SU-DHL-6 (cell line): ENCODE measurements around the gene PPP1R12A.
"Not testable (repeated sequence)": the region's sequence is repeated elsewhere in the genome, so short reads cannot be mapped to it uniquely, and the experiment has no call there.

Source experiments
- H2AFZ ChIP-seq: fragments of 200-600 bp; sonication (generic); 2 replicates; pipeline ENCODE4 v1.6.1; 2014; ENCODE audit warnings: low read depth, mild to moderate bottlenecking, moderate library complexity, mixed read lengths, antibody characterized with exemption, low read length; ENCODE audit not compliant: severe bottlenecking
- H3F3A ChIP-seq: fragments of 200-600 bp; shearing (Covaris generic); 2 replicates; pipeline ENCODE4 v1.6.0; 2016; ENCODE audit warnings: antibody characterized with exemption, mild to moderate bottlenecking; ENCODE audit not compliant: insufficient read depth
- H3K27ac ChIP-seq: fragments of 200-600 bp; sonication (generic); 2 replicates; pipeline ENCODE4 v1.5.1; 2016; ENCODE audit warnings: low read depth, mild to moderate bottlenecking, low read length, moderate library complexity, mixed read lengths
- H3K27me3 ChIP-seq: fragments of 200-600 bp; sonication (generic), shearing (Covaris generic); 2 replicates; pipeline ENCODE4 v1.6.0; 2014; ENCODE audit warnings: mild to moderate bottlenecking, low read length
- H3K36me3 ChIP-seq: fragments of 200-600 bp; sonication (generic); 2 replicates; pipeline ENCODE4 v1.6.1; 2014; ENCODE audit warnings: mild to moderate bottlenecking, low read length, mixed read lengths
- H3K4me2 ChIP-seq: fragments of 300-600, 200-600 bp; shearing (Covaris generic), sonication (generic); 2 replicates; pipeline ENCODE4 v1.6.0; 2014; ENCODE audit warnings: low read length, low read depth, mild to moderate bottlenecking; ENCODE audit not compliant: poor library complexity, severe bottlenecking
- H3K4me3 ChIP-seq: fragments of 200-600 bp; sonication (generic); 2 replicates; pipeline ENCODE4 v1.5.1; 2014; ENCODE audit warnings: antibody characterized with exemption, low read length, mild to moderate bottlenecking, mixed read lengths; ENCODE audit not compliant: insufficient read depth, poor library complexity, severe bottlenecking
- H3K79me2 ChIP-seq: fragments of 200-600 bp; sonication (generic); 2 replicates; pipeline ENCODE4 v1.6.1; 2014; ENCODE audit warnings: mild to moderate bottlenecking, low read length, moderate library complexity; ENCODE audit not compliant: insufficient read depth
- H3K9ac ChIP-seq: fragments of 200-600 bp; sonication (generic); 2 replicates; pipeline ENCODE4 v1.7.0; 2014; ENCODE audit warnings: mild to moderate bottlenecking, low read length
- H3K9me2 ChIP-seq: fragments of 200-600 bp; sonication (generic); replicated peaks from 2 replicates; pipeline ENCODE4 v1.6.1; 2014; ENCODE audit warnings: low read length; ENCODE audit not compliant: insufficient read depth
- H3K9me3 ChIP-seq: fragments of 200-600 bp; sonication (generic); 2 replicates; pipeline ENCODE4 v1.6.1; 2014; ENCODE audit warnings: low read length, mixed read lengths; ENCODE audit not compliant: insufficient read depth
- H4K20me1 ChIP-seq: fragments of 200-600 bp; sonication (generic); 2 replicates; pipeline ENCODE4 v1.6.1; 2014; ENCODE audit warnings: low read depth, mild to moderate bottlenecking, antibody characterized with exemption, low read length, moderate library complexity, mixed read lengths
- CTCF ChIP-seq: fragments of 200-600 bp; sonication (generic); IDR thresholded peaks from one replicate; pipeline ENCODE4 v1.5.1; 2017; ENCODE audit warnings: antibody characterized with exemption, mild to moderate bottlenecking, low read length, moderate library complexity; ENCODE audit not compliant: insufficient read depth, poor library complexity, severe bottlenecking
- EZH2phosphoT487 ChIP-seq: fragments of 200-600 bp; sonication (generic), shearing (Covaris generic); conservative IDR thresholded peaks from 2 replicates; pipeline ENCODE4 v1.6.1; 2018; ENCODE audit warnings: mild to moderate bottlenecking, antibody characterized with exemption, low read length, moderate library complexity, mixed read lengths

The PPP1R12A gene

GRCh38 chr12:79822475-79822874 lies 112.4 kb downstream of the PPP1R12A start:
- Histone ChIP-seq H3K4me3 (no peak overlapping the region), H3K4me2 (no peak overlapping the region), H3K9me2 (no peaks in the 10 kb centered on the region), H3K36me3 (peaks cover 33% of the 10 kb centered on the region; the same call in 1 of the 2 replicates), H2AFZ (no peak overlapping the region), H4K20me1 (no peaks in the 10 kb centered on the region), H3F3A (no peaks in the 10 kb centered on the region), H3K27me3 (no peaks in the 10 kb centered on the region), H3K9ac (no peak overlapping the region), H3K9me3 (no peaks in the 10 kb centered on the region), H3K27ac (no peak overlapping the region), H3K79me2 (no peaks in the 10 kb centered on the region)
- TF ChIP-seq EZH2phosphoT487 (no peak), CTCF (no peak)

- Histone ChIP-seq H3K9ac (no peak overlapping the region), H3K27me3 (no peaks in the 10 kb centered on the region), H3K9me3 (no peaks in the 10 kb centered on the region), H2AFZ (no peak overlapping the region), H4K20me1 (no peaks in the 10 kb centered on the region), H3K79me2 (no peaks in the 10 kb centered on the region), H3K36me3 (peaks cover 42% of the 10 kb centered on the region; the same call in 1 of the 2 replicates), H3K27ac (no peak overlapping the region), H3K4me2 (no peak overlapping the region), H3K9me2 (no peaks in the 10 kb centered on the region), H3K4me3 (no peak overlapping the region), H3F3A (no peaks in the 10 kb centered on the region)
- TF ChIP-seq CTCF (no peak), EZH2phosphoT487 (no peak)
Measured at GRCh38 chr12:79818856-79819255, 116.0 kb downstream of the PPP1R12A start.

- H3K9me3 ChIP-seq, H3K4me2 ChIP-seq, H3K9me2 ChIP-seq, H3K27me3 ChIP-seq, H3K9ac ChIP-seq, H2AFZ ChIP-seq, H3K27ac ChIP-seq, H4K20me1 ChIP-seq, H3K4me3 ChIP-seq, H3K79me2 ChIP-seq, H3F3A ChIP-seq: not testable (repeated sequence)
- peaks cover 31% of the 10 kb centered on the region; the same call in 1 of the 2 replicates for H3K36me3 ChIP-seq
Measured at GRCh38 chr12:79784366-79785065, 150.4 kb downstream of the PPP1R12A start.

- Histone ChIP-seq H3K9me2 (no peaks in the 10 kb centered on the region), H2AFZ (no peak overlapping the region), H3K79me2 (no peaks in the 10 kb centered on the region), H3K4me3 (no peak overlapping the region), H3K36me3 (peaks cover 27% of the 10 kb centered on the region; the same call in 1 of the 2 replicates), H3K27me3 (no peaks in the 10 kb centered on the region), H3K9ac (no peak overlapping the region), H3K4me2 (no peak overlapping the region), H4K20me1 (no peaks in the 10 kb centered on the region), H3K27ac (no peak overlapping the region), H3F3A (peaks cover 9% of the 10 kb centered on the region; the same call in 1 of the 2 replicates), H3K9me3 (no peaks in the 10 kb centered on the region)
- no peak for TF ChIP-seq CTCF
- no peak for TF ChIP-seq EZH2phosphoT487
Measured at GRCh38 chr12:79782172-79782900, 152.6 kb downstream of the PPP1R12A start.
